NT2/D1 (cell line): ENCODE measurements around the gene SS18L1.

Experiments used
- DNase-seq: peaks from one replicate; pipeline ENCODE4 v3.0.0-alpha.2; 2011; ENCODE audit warnings: low read depth, low spot score
- H3K27me3 ChIP-seq: 2 replicates; pipeline ENCODE4 v1.6.0; 2011; ENCODE audit warnings: mild to moderate bottlenecking; ENCODE audit not compliant: insufficient read length, insufficient read depth
- H3K36me3 ChIP-seq: 2 replicates; pipeline ENCODE4 v1.6.1; 2011; ENCODE audit warnings: mild to moderate bottlenecking, low read length, mixed read lengths; ENCODE audit not compliant: insufficient read depth, insufficient read length
- H3K4me1 ChIP-seq: 2 replicates; pipeline ENCODE4 v1.5.1; 2011; ENCODE audit not compliant: insufficient read depth, insufficient read length
- H3K4me3 ChIP-seq: 2 replicates; pipeline ENCODE4 v1.5.1; 2011; ENCODE audit warnings: low read depth; ENCODE audit not compliant: insufficient read length
- H3K9ac ChIP-seq: 2 replicates; pipeline ENCODE4 v1.6.0; 2011; ENCODE audit warnings: low read depth; ENCODE audit not compliant: insufficient read length
- H3K9me3 ChIP-seq: 2 replicates; pipeline ENCODE4 v1.5.1; 2011; ENCODE audit warnings: mild to moderate bottlenecking, low read length; ENCODE audit not compliant: insufficient read depth
- SUZ12 ChIP-seq: IDR thresholded peaks from 2 replicates; pipeline ENCODE4 v1.6.1; 2011; ENCODE audit not compliant: insufficient read length, insufficient read depth; ENCODE audit errors: extremely low read depth
- YY1 ChIP-seq: IDR thresholded peaks from 2 replicates; pipeline ENCODE4 v1.6.1; 2011; ENCODE audit not compliant: insufficient read length, insufficient read depth
- ZNF274 ChIP-seq: IDR thresholded peaks from 2 replicates; pipeline ENCODE4 v1.6.1; 2011; ENCODE audit warnings: mild to moderate bottlenecking, low read depth, low read length

The SS18L1 gene

GRCh38 chr20:62121776-62122653, 21.6 kb upstream of the SS18L1 start, which contains the start of gene LSM14B:
Gene LSM14B, plus strand, starts transcription at chr20:62122475. Its CDS starts 192 bp downstream, at chr20:62122667.
- Histone ChIP-seq H3K36me3 (peaks cover 35% of the 10 kb centered on the region), H3K27me3 (no peaks in the 10 kb centered on the region), H3K4me1 (peaks cover 19% of the 10 kb centered on the region), H3K9ac (peak within 1 kb of the TSS; percentile 98), H3K4me3 (peak within 1 kb of the TSS; percentile 91), H3K9me3 (no peaks in the 10 kb centered on the region)
- no peak for TF ChIP-seq ZNF274
- peak; percentile 36 for TF ChIP-seq YY1
- DNase-seq: peak; percentile 96

- H3K9ac ChIP-seq: peak overlapping the region; percentile 98
- H3K36me3 ChIP-seq: peaks cover 43% of the 10 kb centered on the region
- no peaks in the 10 kb centered on the region for H3K9me3 ChIP-seq
- peaks cover 19% of the 10 kb centered on the region for H3K4me1 ChIP-seq
- peak overlapping the region; percentile 91 for H3K4me3 ChIP-seq
- DNase-seq: no peak
- no peak for TF ChIP-seq YY1
- no peaks in the 10 kb centered on the region for H3K27me3 ChIP-seq
Observed at GRCh38 chr20:62122654-62123449, 20.7 kb upstream of the SS18L1 start.

DNA sequence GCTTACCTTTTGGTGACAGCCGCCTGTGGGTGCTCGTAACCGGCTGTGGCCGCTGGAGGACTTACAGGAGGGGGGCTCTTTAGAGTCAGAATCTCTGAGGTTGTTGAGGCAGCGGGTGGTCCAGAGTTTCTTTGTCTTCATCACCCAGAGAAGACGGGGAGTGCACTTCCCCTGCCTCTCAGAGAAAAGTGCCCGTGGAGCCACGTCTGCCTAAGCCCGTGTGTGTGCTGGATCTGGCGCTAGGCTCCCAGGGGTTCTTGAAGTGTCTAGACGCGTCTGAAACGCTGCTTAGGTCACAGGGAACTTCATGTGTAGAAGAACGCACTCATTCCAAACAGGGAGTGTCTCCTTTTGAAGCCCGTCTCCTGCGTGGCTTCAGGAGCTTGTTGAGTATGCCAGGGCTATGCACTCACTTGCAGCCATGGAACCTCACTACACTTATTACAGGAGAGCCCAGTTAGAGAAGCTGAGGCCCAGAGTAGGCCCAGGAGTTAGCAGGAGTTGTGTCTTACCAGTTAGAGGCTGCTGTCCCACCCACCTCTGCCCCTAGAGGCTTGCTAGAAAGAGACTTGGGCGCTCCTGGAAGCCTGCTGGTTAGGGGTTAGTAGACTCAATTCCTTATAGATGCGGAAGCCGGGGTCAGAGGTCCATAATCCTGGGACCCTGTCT, 20.0 kb upstream of the SS18L1 start:
- Histone ChIP-seq H3K36me3 (peaks cover 51% of the 10 kb centered on the region), H3K27me3 (no peaks in the 10 kb centered on the region), H3K4me1 (peaks cover 19% of the 10 kb centered on the region), H3K9ac (peak overlapping the region; percentile 98), H3K9me3 (no peaks in the 10 kb centered on the region), H3K4me3 (peak overlapping the region; percentile 91)
- TF ChIP-seq ZNF274 (no peak), SUZ12 (no peak), YY1 (no peak)
- no peak for DNase-seq

GRCh38 chr20:62126141-62126540, 17.4 kb upstream of the SS18L1 start:
- no peak overlapping the region for H3K4me3 ChIP-seq
- no peak for DNase-seq
- H3K27me3 ChIP-seq: no peaks in the 10 kb centered on the region
- peaks cover 76% of the 10 kb centered on the region for H3K36me3 ChIP-seq
- H3K4me1 ChIP-seq: peaks cover 7% of the 10 kb centered on the region
- TF ChIP-seq ZNF274: no peak
- H3K9ac ChIP-seq: no peak overlapping the region
- H3K9me3 ChIP-seq: no peaks in the 10 kb centered on the region

GRCh38 chr20:62127799-62128198, 15.8 kb upstream of the SS18L1 start:
- no peak for DNase-seq
- Histone ChIP-seq H3K9ac (no peak overlapping the region), H3K36me3 (peaks cover 93% of the 10 kb centered on the region), H3K4me3 (no peak overlapping the region), H3K9me3 (no peaks in the 10 kb centered on the region), H3K4me1 (peaks cover 7% of the 10 kb centered on the region), H3K27me3 (no peaks in the 10 kb centered on the region)
- TF ChIP-seq SUZ12 (no peak), YY1 (no peak), ZNF274 (no peak)

DNA sequence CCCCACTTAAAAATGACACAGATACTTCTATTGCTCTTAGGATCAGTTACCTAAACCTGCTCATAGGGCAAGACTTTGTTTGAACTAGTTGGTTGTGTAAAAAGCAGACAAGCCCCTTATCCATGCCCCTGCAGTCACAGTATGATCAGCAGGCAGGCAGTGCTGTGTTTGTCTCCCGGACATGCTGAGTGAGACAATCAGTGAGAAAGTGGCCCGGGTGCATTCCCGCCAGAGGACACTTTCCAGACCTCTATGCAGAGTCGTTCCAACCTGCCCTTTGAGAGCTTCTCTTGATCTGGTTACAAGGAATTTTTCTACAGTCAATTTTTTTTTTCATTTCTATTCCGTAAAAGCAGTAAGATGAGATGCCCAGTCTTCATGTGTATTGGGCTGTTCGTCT, 15.1 kb upstream of the SS18L1 start:
- no peaks in the 10 kb centered on the region for H3K27me3 ChIP-seq
- H3K4me1 ChIP-seq: peaks cover 7% of the 10 kb centered on the region
- TF ChIP-seq ZNF274: no peak
- TF ChIP-seq SUZ12: no peak
- no peak overlapping the region for H3K9ac ChIP-seq
- DNase-seq: no peak
- H3K4me3 ChIP-seq: no peak overlapping the region
- H3K36me3 ChIP-seq: peaks cover 99% of the 10 kb centered on the region
- no peaks in the 10 kb centered on the region for H3K9me3 ChIP-seq
